Measurements from ENCODE around the gene ALDOC. TPM values are rescaled to one million over a fixed set of nuclear protein-coding genes. Genes with fewer than 3 reads are reported as not detected.

ALDOC gene
- total and polyA plus RNA-seq, 2 of the 13 experiments (the other 11 are each of a cell fraction or from before 2014, with no cell fraction given): 15.4 to 60.9 TPM

DNA sequence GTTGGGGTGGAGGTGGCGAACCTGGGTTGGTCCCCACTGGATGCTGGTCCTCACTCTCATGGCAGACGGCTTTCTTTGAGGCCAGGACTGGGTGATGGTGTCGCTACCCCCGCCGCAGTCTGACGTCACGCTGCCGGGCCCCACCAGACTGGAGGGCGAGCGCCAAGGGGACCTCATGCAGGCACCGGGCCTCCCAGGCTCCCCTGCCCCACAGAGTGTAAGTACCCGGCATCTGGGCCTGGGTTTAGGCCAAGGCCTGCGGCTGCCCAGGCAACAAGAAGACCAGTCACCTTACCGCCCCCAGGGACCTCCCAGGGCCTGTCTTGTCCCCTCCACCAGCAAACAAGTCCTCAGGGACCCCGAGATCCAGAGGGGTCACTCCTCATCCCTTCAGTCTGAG lies 52.8 kb downstream of the ALDOC start:
- CTCF ChIA-PET (ENCODE audit: low intra/inter-chr PET ratio, low total read pairs): no interaction called here
- in situ Hi-C loops (cut with HindIII; ENCODE audit: extremely low pct_ligation_motif_present, low pct_unique_long_range_greater_than_20kb): no loop called here
- no peak for ATAC-seq

More for the DNA sequence above, 52.8 kb downstream of the ALDOC start:
- Histone ChIP-seq H4K20me1 (ENCODE audit: insufficient read depth, low read length) (no peaks in the 10 kb centered on the region), H3K4me3 (replicated peaks in 1 of 3; ENCODE audit: insufficient read depth in 1 of 3, low read depth in 2 of 3, low read length in 3 of 3) (no peak overlapping the region), H3K27ac (ENCODE audit: extremely low read length, insufficient read depth, low read length) (no peak overlapping the region), H3K36me3 (replicated peaks in 1 of 2; ENCODE audit: control insufficient read depth in 1 of 2, insufficient read depth in 2 of 2, low read length in 2 of 2) (no peaks in the 10 kb centered on the region), H2AFZ (ENCODE audit: low read length) (no peak overlapping the region), H3K4me2 (ENCODE audit: low read depth, low read length) (no peak overlapping the region), H3K4me1 (ENCODE audit: insufficient read depth, low read length) (peaks cover 37% of the 10 kb centered on the region), H3K9me3 (ENCODE audit: low read length) (no peaks in the 10 kb centered on the region), H3K79me2 (ENCODE audit: insufficient read depth, low read length) (no peaks in the 10 kb centered on the region), H3K9ac (ENCODE audit: insufficient read depth, low read depth, low read length) (no peak overlapping the region), H3K27me3 (ENCODE audit: control insufficient read depth in 1 of 2, insufficient read depth in 2 of 2, low read length in 2 of 2) (peaks cover 6 to 44% of the 10 kb centered on the region in 2 experiments)
- DNase-seq (ENCODE audit: low spot score) (no peak), FAIRE-seq (no peak)
- no peak for TF ChIP-seq ZNF724P (CRISPR knock-in tag; IDR thresholded peaks at IDR 0.05; ENCODE audit: borderline replicate concordance)
- TF ChIP-seq MEIS2 (CRISPR knock-in tag; IDR thresholded peaks at IDR 0.05): no peak
- 0 out of 4 replicates have a peak, but pooled peaks of 1 of the 2 experiments have one; percentile 0 for TF ChIP-seq ATF4 (CRISPR knock-in tag; IDR thresholded peaks at IDR 0.05)
- no peak for TF ChIP-seq YEATS4 (CRISPR knock-in tag; IDR thresholded peaks at IDR 0.05; ENCODE audit: borderline replicate concordance)
- no peak for TF ChIP-seq PITX1 (CRISPR knock-in tag; IDR thresholded peaks at IDR 0.05)
- peak; percentile 84 for TF ChIP-seq CREB1 (IDR thresholded peaks at IDR 0.05)
- TF ChIP-seq CREB1 (CRISPR knock-in tag; IDR thresholded peaks at IDR 0.05): no peak
- TF ChIP-seq NFYC (CRISPR knock-in tag; IDR thresholded peaks at IDR 0.05): no peak
- TF ChIP-seq, protein P1, sequence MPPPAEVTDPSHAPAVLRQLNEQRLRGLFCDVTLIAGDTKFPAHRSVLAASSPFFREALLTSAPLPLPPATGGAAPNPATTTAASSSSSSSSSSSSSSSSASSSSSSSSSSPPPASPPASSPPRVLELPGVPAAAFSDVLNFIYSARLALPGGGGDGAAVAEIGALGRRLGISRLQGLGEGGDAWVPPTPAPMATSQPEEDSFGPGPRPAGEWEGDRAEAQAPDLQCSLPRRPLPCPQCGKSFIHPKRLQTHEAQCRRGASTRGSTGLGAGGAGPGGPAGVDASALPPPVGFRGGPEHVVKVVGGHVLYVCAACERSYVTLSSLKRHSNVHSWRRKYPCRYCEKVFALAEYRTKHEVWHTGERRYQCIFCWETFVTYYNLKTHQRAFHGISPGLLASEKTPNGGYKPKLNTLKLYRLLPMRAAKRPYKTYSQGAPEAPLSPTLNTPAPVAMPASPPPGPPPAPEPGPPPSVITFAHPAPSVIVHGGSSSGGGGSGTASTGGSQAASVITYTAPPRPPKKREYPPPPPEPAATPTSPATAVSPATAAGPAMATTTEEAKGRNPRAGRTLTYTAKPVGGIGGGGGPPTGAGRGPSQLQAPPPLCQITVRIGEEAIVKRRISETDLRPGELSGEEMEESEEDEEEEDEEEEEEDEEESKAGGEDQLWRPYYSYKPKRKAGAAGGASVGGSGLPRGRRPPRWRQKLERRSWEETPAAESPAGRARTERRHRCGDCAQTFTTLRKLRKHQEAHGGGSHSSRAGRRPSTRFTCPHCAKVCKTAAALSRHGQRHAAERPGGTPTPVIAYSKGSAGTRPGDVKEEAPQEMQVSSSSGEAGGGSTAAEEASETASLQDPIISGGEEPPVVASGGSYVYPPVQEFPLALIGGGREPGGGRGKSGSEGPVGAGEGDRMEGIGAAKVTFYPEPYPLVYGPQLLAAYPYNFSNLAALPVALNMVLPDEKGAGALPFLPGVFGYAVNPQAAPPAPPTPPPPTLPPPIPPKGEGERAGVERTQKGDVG (CRISPR knock-in tag; IDR thresholded peaks at IDR 0.05; ENCODE audit: borderline replicate concordance): no peak
- POLR2A ChIA-PET: no interaction called here
- no TSS peak for BruUV-seq (replicated peaks)
- WGBS (ENCODE audit: low lambda C conversion rate): 71% methylated on average over 6 of the region's 15 CpGs
- intact Hi-C loops (cut with micrococcal nuclease; ENCODE audit: unreplicated experiment): no loop called here
